ENCODE measurements around the gene CAMTA1. TPM values are rescaled to one million over a fixed set of nuclear protein-coding genes. Genes with fewer than 3 reads are reported as not detected.

CAMTA1 gene
- total RNA-seq, 1 donor from 2014 or later: 63.8 TPM

DNA sequence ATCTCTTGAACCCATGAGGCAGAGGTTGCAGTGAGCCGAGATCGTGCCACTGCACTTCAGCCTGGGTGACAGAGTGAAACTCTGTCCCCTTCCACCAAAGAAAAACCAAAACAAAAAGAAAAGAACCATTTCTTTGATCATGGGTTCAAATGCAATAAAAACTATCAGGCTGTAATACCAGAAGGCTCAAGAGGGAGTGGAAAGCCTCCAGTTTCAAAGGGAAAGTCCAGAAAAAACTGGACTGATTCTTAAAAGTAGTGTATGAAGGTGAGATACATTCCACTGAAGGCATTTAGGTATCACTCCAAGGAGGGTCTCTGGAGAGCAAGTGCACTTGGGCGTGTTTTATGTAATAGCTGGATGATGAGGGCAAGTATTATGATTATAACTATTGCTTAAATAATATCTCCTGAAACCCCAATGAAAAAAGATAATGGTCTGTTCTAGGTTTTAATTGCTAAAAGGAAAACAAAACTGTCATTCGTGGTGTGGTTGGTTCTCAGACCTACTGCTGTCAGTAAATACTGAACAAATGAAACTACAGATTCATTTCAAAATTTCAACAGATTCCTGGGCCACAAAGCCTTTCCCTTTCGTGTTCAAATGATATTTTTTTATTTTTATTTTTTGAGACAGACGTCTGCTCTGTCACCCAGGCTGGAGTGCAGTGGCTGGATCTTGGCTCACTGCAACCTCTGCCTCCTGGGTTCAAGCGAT, 6.0 kb upstream of the CAMTA1 start:
- Mint-ChIP-seq H3K9me3 (ENCODE audit: low read depth) (peaks cover 10% of the 10 kb centered on the region), H3K4me1 (ENCODE audit: low read depth) (peaks cover 12% of the 10 kb centered on the region), H3K36me3 (ENCODE audit: low read depth) (peaks cover 2% of the 10 kb centered on the region), H3K27ac (ENCODE audit: unreplicated experiment) (no peak overlapping the region), H3K4me3 (ENCODE audit: unreplicated experiment) (no peak overlapping the region), H3K27me3 (ENCODE audit: low read depth) (no peaks in the 10 kb centered on the region)
- no peak for DNase-seq (ENCODE audit: low spot score)
- TF ChIP-seq, protein P1, sequence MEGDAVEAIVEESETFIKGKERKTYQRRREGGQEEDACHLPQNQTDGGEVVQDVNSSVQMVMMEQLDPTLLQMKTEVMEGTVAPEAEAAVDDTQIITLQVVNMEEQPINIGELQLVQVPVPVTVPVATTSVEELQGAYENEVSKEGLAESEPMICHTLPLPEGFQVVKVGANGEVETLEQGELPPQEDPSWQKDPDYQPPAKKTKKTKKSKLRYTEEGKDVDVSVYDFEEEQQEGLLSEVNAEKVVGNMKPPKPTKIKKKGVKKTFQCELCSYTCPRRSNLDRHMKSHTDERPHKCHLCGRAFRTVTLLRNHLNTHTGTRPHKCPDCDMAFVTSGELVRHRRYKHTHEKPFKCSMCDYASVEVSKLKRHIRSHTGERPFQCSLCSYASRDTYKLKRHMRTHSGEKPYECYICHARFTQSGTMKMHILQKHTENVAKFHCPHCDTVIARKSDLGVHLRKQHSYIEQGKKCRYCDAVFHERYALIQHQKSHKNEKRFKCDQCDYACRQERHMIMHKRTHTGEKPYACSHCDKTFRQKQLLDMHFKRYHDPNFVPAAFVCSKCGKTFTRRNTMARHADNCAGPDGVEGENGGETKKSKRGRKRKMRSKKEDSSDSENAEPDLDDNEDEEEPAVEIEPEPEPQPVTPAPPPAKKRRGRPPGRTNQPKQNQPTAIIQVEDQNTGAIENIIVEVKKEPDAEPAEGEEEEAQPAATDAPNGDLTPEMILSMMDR (IDR thresholded peaks at IDR 0.05): no peak

GRCh38 chr1:6782151-6782550, 3.1 kb upstream of the CAMTA1 start:
- Mint-ChIP-seq H3K4me3 (ENCODE audit: unreplicated experiment) (no peak overlapping the region), H3K4me1 (ENCODE audit: low read depth) (peaks cover 19% of the 10 kb centered on the region)

GRCh38 chr1:6783221-6783620, 2.0 kb upstream of the CAMTA1 start:
- Mint-ChIP-seq H3K4me1 (ENCODE audit: low read depth) (peaks cover 25% of the 10 kb centered on the region), H3K4me3 (ENCODE audit: unreplicated experiment) (peak overlapping the region; percentile 81), H3K27ac (ENCODE audit: unreplicated experiment) (no peak overlapping the region), H3K27me3 (ENCODE audit: low read depth) (no peaks in the 10 kb centered on the region), H3K9me3 (ENCODE audit: low read depth) (no peaks in the 10 kb centered on the region), H3K36me3 (ENCODE audit: low read depth) (no peaks in the 10 kb centered on the region)
- TF ChIP-seq, protein P1 (IDR thresholded peaks at IDR 0.05): peak; percentile 47
- no peak for DNase-seq (ENCODE audit: low spot score)

More at GRCh38 chr1:6782151-6782550, 3.1 kb upstream of the CAMTA1 start:
- Mint-ChIP-seq H3K36me3 (ENCODE audit: low read depth) (no peaks in the 10 kb centered on the region), H3K27ac (ENCODE audit: unreplicated experiment) (no peak overlapping the region), H3K9me3 (ENCODE audit: low read depth) (no peaks in the 10 kb centered on the region), H3K27me3 (ENCODE audit: low read depth) (no peaks in the 10 kb centered on the region)
- DNase-seq (ENCODE audit: low spot score): no peak
- TF ChIP-seq, protein P1 (IDR thresholded peaks at IDR 0.05): no peak

GRCh38 chr1:6783936-6784559, 1.2 kb upstream of the CAMTA1 start:
- Mint-ChIP-seq H3K4me3 (ENCODE audit: unreplicated experiment) (peak overlapping the region; percentile 81), H3K27me3 (ENCODE audit: low read depth) (no peaks in the 10 kb centered on the region), H3K9me3 (ENCODE audit: low read depth) (no peaks in the 10 kb centered on the region), H3K36me3 (ENCODE audit: low read depth) (no peaks in the 10 kb centered on the region), H3K27ac (ENCODE audit: unreplicated experiment) (peak overlapping the region; percentile 98), H3K4me1 (ENCODE audit: low read depth) (peaks cover 33% of the 10 kb centered on the region)
- DNase-seq (ENCODE audit: low spot score): no peak
- TF ChIP-seq, protein P1 (IDR thresholded peaks at IDR 0.05): peak; percentile 29

- Mint-ChIP-seq H3K27ac (ENCODE audit: unreplicated experiment) (peak overlapping the region; percentile 98), H3K36me3 (ENCODE audit: low read depth) (no peaks in the 10 kb centered on the region), H3K9me3 (ENCODE audit: low read depth) (no peaks in the 10 kb centered on the region), H3K4me1 (ENCODE audit: low read depth) (peaks cover 38% of the 10 kb centered on the region), H3K4me3 (ENCODE audit: unreplicated experiment) (peak overlapping the region; percentile 81), H3K27me3 (ENCODE audit: low read depth) (no peaks in the 10 kb centered on the region)
- TF ChIP-seq, protein P1 (IDR thresholded peaks at IDR 0.05): no peak
- peak; percentile 100 for DNase-seq (ENCODE audit: low spot score)
These were observed 515 bp upstream of the CAMTA1 start for GRCh38 chr1:6784560-6785317.
